Kidney (tissue), 14 donors: ENCODE data around the gene ABCA4. TPM values are rescaled to one million over a fixed set of nuclear protein-coding genes. Genes with fewer than 3 reads are reported as not detected.
A peak's percentile ranks its signal among the peaks of the same experiment; 100 is the strongest.

Experiments used
- DNase-seq, 5 donors: peaks; one replicate each; pipeline ENCODE4 v3.0.0-alpha.2; 2013 to 2020
- FAIRE-seq: peaks from 2 replicates; lab custom pipeline; 2012; peaks lifted over from hg19 to GRCh38; lab: Jason Lieb, UNC
- H3K27ac ChIP-seq, 2 donors: one replicate each; pipeline ENCODE4 v1.7.0; 2013; ENCODE audit warnings: low read depth in 2 of 2, low read length in 2 of 2, inconsistent platforms in 1 of 2
- H3K27me3 ChIP-seq: one replicate; pipeline ENCODE4 v1.7.1; 2013; ENCODE audit warnings: low read length, inconsistent platforms; ENCODE audit not compliant: control insufficient read depth, insufficient read depth
- H3K36me3 ChIP-seq, 3 donors: one replicate each; pipeline versions ENCODE4 v1.7.0 to v1.7.1; 2013; ENCODE audit warnings: low read length in 3 of 3, control low read depth in 1 of 3, inconsistent platforms in 1 of 3; ENCODE audit not compliant: insufficient read depth in 3 of 3, control insufficient read depth in 2 of 3
- H3K4me1 ChIP-seq, 3 donors: one replicate each; pipeline versions ENCODE4 v1.7.0 to v1.7.1; 2013; ENCODE audit warnings: low read length in 3 of 3, inconsistent platforms in 1 of 3, low read depth in 1 of 3; ENCODE audit not compliant: control insufficient read depth in 2 of 3, insufficient read depth in 2 of 3
- H3K4me3 ChIP-seq, 3 donors: one replicate each; pipeline versions ENCODE4 v1.7.0 to v1.8.1; 2013; ENCODE audit warnings: low read length in 3 of 3, control low read depth in 1 of 3, inconsistent platforms in 1 of 3
- H3K9ac ChIP-seq, 3 donors: one replicate each; pipeline versions ENCODE4 v1.7.0 to v1.7.1; 2013; ENCODE audit warnings: low read length in 3 of 3, control low read depth in 1 of 3, inconsistent platforms in 1 of 3
- H3K9me3 ChIP-seq, 3 donors: one replicate each; pipeline versions ENCODE4 v1.7.0 to v1.7.1; 2013; ENCODE audit warnings: low read length in 3 of 3, control low read depth in 1 of 3, inconsistent platforms in 1 of 3; ENCODE audit not compliant: control insufficient read depth in 2 of 3, insufficient read depth in 1 of 3
- CTCF ChIP-seq: IDR thresholded peaks from 3 replicates; pipeline ENCODE4 v1.5.1; 2012; ENCODE audit warnings: mild to moderate bottlenecking, moderate library complexity, borderline replicate concordance; ENCODE audit not compliant: insufficient read depth; ENCODE audit errors: extremely low read depth
- intact Hi-C: fragments of 100-400 bp; cut with DNase I; formaldehyde crosslinking; loops from one replicate; pipeline ENCODE4 v1.11.1; 2022
- polyA plus RNA-seq: library from polyadenylated mRNA; stranded (reverse); fragments of 350-450 nt; fragmentation: Illumina TruSeq; extraction: RNeasy Lipid Tissue Mini Kit (QIAGEN cat#74804); gene quantifications from one replicate; pipeline ENCODE4 v1.2.3, GENCODE V29; 2014; ENCODE audit warnings: low read depth, low replicate concordance; ENCODE audit not compliant: insufficient read depth
- total RNA-seq: library from RNA; stranded (reverse); fragmentation: NEBNext Ultra II Directional; extraction: Animal tissue kit (Norgen Biotek cat#: 25700); gene quantifications from one replicate; pipeline ENCODE4 v1.2.1, GENCODE V29; 2021
- donor health status: control.
- donor health status: control.
- donor health status: control.
- donor health status: control.
- donor health status: control.
- donor health status: DM: yes; HTN: yes; CAD: no.
- donor health status: Normal renal cell carcinoma (clear cell type).

Gene ABCA4
- total and polyA plus RNA-seq, 2 donors from 2014 or later, result 1.5 to 2.1 TPM

GRCh38 chr1:93979040-93979717 lies 141.8 kb downstream of the ABCA4 start:
- Histone ChIP-seq H3K4me1 (peaks cover 0 to 27% (median 11%) of the 10 kb centered on the region in 3 donors), H3K27me3 (no peaks in the 10 kb centered on the region), H3K4me3 (no peak overlapping the region), H3K27ac (peak overlapping the region in 1 of 2 donors; percentile 53), H3K36me3 (no peaks in the 10 kb centered on the region), H3K9ac (no peak overlapping the region), H3K9me3 (no peaks in the 10 kb centered on the region)
- DNase-seq, result no peak
- intact Hi-C loops, result no loop called here
- FAIRE-seq, result no peak
- no peak for TF ChIP-seq CTCF

- no peak overlapping the region for H3K4me3 ChIP-seq
- no peaks in the 10 kb centered on the region for H3K9me3 ChIP-seq
- H3K27me3 ChIP-seq, result no peaks in the 10 kb centered on the region
- no peak for TF ChIP-seq CTCF
- H3K36me3 ChIP-seq, result no peaks in the 10 kb centered on the region
- H3K4me1 ChIP-seq, result peaks cover 0 to 27% (median 11%) of the 10 kb centered on the region in 3 donors
- H3K27ac ChIP-seq, result no peak overlapping the region
- intact Hi-C loops, result no loop called here
- no peak overlapping the region for H3K9ac ChIP-seq
- FAIRE-seq, result no peak
- no peak for DNase-seq
Measured at GRCh38 chr1:93977598-93977945, 143.4 kb downstream of the ABCA4 start.

GRCh38 chr1:93976711-93977597 lies 144.0 kb downstream of the ABCA4 start:
- peaks cover 0 to 27% (median 11%) of the 10 kb centered on the region in 3 donors for H3K4me1 ChIP-seq
- H3K4me3 ChIP-seq, result no peak overlapping the region
- no peaks in the 10 kb centered on the region for H3K9me3 ChIP-seq
- H3K9ac ChIP-seq, result no peak overlapping the region
- H3K36me3 ChIP-seq, result no peaks in the 10 kb centered on the region
- FAIRE-seq, result no peak
- DNase-seq, result no peak
- TF ChIP-seq CTCF, result no peak
- intact Hi-C loops, result no loop called here
- no peak overlapping the region for H3K27ac ChIP-seq
- no peaks in the 10 kb centered on the region for H3K27me3 ChIP-seq
